ENCODE results near the gene HNRNPU. TPM values are rescaled to one million over a fixed set of nuclear protein-coding genes. Genes with fewer than 3 reads are reported as not detected.

Gene HNRNPU
- total RNA-seq (2014; rRNA removed; shearing (Covaris generic); ENCODE audit: low replicate concordance), result 224 and 343 TPM in 2 replicates

DNA sequence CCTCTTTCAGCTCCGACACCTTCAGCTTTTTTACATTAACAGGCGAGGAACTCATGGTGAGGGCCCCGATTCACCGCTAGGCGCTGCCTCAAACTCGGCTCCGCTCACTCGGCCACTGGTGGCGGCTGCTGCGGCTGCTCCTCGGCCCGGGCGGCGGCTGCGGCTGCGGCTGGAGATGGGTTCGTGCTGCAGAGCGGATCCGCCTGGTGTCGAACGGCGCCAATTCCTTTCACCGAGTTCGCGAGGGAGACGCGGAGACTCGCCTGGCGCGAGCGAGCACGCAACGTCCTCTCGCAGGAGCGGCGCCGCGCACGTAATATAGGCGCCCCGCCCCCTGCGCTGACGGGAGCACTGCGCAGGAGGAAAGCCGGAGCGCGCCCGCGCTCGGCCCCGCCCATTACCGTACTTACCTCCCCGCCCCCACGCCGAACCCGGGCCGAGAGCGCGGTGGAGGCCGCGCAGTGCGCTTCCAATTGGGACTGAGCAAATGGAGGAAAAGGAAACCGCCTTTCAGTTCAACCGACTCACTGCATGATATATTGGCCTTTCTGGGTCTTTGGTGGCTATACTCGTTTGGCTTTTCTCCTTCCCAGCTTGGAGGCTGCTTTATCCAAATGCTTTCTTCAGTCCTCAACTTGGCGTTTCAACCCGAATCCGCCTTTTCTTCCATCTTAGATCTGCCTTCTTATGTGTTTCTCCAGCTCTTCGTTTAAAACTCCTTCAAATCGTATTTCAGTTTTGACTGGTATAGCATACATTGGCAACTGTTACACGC is at the start of gene HNRNPU:
Gene HNRNPU (minus strand): TSS at position 291 of the 775 bp plus-strand sequence. CDS start 236 bp downstream, at position 55.
- Histone ChIP-seq H3K36me3 (ENCODE audit: insufficient read depth, low read length) (peaks cover 36% of the 10 kb centered on the region), H3K27me3 (ENCODE audit: low read length) (no peaks in the 10 kb centered on the region), H3K79me2 (ENCODE audit: low read length) (peaks cover 46% of the 10 kb centered on the region), H3K27ac (ENCODE audit: low read length) (peak within 1 kb of the TSS; percentile 89), H3K9me3 (ENCODE audit: low read length) (no peaks in the 10 kb centered on the region), H4K20me1 (ENCODE audit: insufficient read depth, low read depth, low read length) (peaks cover 34% of the 10 kb centered on the region), H3K4me2 (ENCODE audit: low read depth, low read length, poor library complexity, severe bottlenecking) (peak within 1 kb of the TSS; percentile 88), H3K4me3 (ENCODE audit: low read length) (peak within 1 kb of the TSS; percentile 97), H3K4me1 (ENCODE audit: low read length) (peaks cover 38% of the 10 kb centered on the region), H2AFZ (ENCODE audit: low read length) (peak within 1 kb of the TSS; percentile 53; the same call in 1 of the 2 replicates), H3K9me2 (replicated peaks; ENCODE audit: insufficient read depth, low read length) (no peaks in the 10 kb centered on the region), H3K9ac (ENCODE audit: low read length) (peak within 1 kb of the TSS; percentile 94)
- peak; percentile 98 for DNase-seq

DNA sequence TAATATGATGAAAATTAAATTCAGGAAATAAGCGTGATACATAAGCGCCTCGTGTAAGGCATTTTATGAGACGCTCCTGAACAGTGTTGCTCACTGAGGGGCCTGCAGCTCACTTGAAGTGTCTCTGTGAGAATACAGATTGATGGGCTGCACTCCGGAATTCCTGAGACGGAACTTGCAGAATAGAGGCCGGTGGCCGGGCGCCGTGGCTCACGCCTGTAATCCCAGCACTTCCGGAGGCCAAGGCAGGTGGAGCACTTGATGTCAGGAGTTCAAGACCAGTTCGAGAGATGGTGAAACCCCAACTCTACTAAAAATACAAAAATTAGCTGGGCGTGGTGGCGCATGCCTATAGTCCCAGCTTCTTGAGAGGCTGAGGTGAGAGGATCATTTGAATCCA is 49.5 kb upstream of the HNRNPU start:
- DNase-seq, result no peak
- Histone ChIP-seq H3K9me3 (ENCODE audit: low read length) (no peaks in the 10 kb centered on the region), H3K9ac (ENCODE audit: low read length) (no peak overlapping the region), H3K4me2 (ENCODE audit: low read depth, low read length, poor library complexity, severe bottlenecking) (no peak overlapping the region), H3K4me1 (ENCODE audit: low read length) (peaks cover 5% of the 10 kb centered on the region), H3K79me2 (ENCODE audit: low read length) (no peaks in the 10 kb centered on the region), H2AFZ (ENCODE audit: low read length) (no peak overlapping the region), H3K36me3 (ENCODE audit: insufficient read depth, low read length) (no peaks in the 10 kb centered on the region), H3K27me3 (ENCODE audit: low read length) (no peaks in the 10 kb centered on the region), H3K9me2 (replicated peaks; ENCODE audit: insufficient read depth, low read length) (no peaks in the 10 kb centered on the region), H3K27ac (ENCODE audit: low read length) (no peak overlapping the region), H4K20me1 (ENCODE audit: insufficient read depth, low read depth, low read length) (no peaks in the 10 kb centered on the region), H3K4me3 (ENCODE audit: low read length) (no peak overlapping the region)

DNA sequence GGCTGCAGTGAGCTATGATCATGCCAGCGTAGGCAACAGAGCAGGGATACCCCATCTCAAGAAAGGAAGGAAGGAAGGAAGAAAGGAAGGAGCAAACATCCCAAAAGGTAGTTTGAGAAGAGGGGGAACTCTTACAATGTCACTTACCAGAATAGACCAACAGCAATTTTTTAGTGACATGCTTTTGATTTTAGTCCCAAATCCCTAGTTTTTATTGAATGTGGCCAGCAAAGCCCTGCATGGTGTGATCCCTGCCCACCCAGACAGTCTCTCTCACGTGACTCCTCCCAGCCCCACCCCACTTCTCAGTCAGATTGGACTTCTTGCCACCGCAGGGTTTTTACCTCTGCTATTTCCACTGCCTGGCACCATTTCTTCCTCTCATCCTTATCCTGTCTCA is 39.8 kb upstream of the HNRNPU start:
- Histone ChIP-seq H3K9ac (ENCODE audit: low read length) (no peak overlapping the region), H3K27ac (ENCODE audit: low read length) (no peak overlapping the region), H3K4me2 (ENCODE audit: low read depth, low read length, poor library complexity, severe bottlenecking) (no peak overlapping the region), H3K9me2 (replicated peaks; ENCODE audit: insufficient read depth, low read length) (no peaks in the 10 kb centered on the region), H3K36me3 (ENCODE audit: insufficient read depth, low read length) (no peaks in the 10 kb centered on the region), H2AFZ (ENCODE audit: low read length) (no peak overlapping the region), H4K20me1 (ENCODE audit: insufficient read depth, low read depth, low read length) (no peaks in the 10 kb centered on the region), H3K27me3 (ENCODE audit: low read length) (no peaks in the 10 kb centered on the region), H3K79me2 (ENCODE audit: low read length) (no peaks in the 10 kb centered on the region), H3K4me1 (ENCODE audit: low read length) (no peaks in the 10 kb centered on the region), H3K9me3 (ENCODE audit: low read length) (no peaks in the 10 kb centered on the region), H3K4me3 (ENCODE audit: low read length) (no peak overlapping the region)
- DNase-seq, result no peak

DNA sequence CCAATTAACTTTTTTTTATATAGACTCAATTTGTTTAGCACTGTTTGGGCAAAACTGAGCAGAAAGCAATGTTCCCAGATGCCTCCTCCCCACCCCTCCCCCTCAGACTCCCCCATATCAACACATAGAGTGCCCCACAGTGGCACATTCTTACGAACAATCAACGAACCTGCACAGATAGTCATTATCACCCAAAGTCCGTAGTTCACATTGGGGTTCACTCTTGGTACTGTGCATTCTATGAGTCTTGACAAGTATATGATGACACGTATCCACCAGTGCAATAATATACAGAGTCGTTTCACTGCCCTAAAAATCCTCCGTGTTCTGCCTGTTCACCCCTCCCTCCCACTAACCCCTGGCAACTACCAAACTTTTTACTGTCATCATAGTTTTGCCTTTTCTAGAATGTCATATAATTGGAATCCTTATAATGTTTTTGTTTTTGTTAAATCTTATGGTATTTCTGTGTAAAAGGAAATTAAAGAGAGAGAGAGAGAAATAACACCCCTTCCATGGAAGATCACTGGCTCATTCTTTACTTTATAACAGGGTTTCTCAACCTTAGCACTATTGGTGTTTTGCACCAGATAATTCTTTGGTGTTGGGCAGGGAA is 37.2 kb upstream of the HNRNPU start:
- Histone ChIP-seq H3K4me1 (ENCODE audit: low read length) (no peaks in the 10 kb centered on the region), H3K36me3 (ENCODE audit: insufficient read depth, low read length) (no peaks in the 10 kb centered on the region), H3K4me3 (ENCODE audit: low read length) (no peak overlapping the region), H4K20me1 (ENCODE audit: insufficient read depth, low read depth, low read length) (no peaks in the 10 kb centered on the region), H3K9me2 (replicated peaks; ENCODE audit: insufficient read depth, low read length) (no peaks in the 10 kb centered on the region), H3K79me2 (ENCODE audit: low read length) (no peaks in the 10 kb centered on the region), H3K27ac (ENCODE audit: low read length) (no peak overlapping the region), H3K27me3 (ENCODE audit: low read length) (no peaks in the 10 kb centered on the region), H3K4me2 (ENCODE audit: low read depth, low read length, poor library complexity, severe bottlenecking) (no peak overlapping the region), H2AFZ (ENCODE audit: low read length) (no peak overlapping the region), H3K9me3 (ENCODE audit: low read length) (no peaks in the 10 kb centered on the region), H3K9ac (ENCODE audit: low read length) (no peak overlapping the region)
- no peak for DNase-seq

DNA sequence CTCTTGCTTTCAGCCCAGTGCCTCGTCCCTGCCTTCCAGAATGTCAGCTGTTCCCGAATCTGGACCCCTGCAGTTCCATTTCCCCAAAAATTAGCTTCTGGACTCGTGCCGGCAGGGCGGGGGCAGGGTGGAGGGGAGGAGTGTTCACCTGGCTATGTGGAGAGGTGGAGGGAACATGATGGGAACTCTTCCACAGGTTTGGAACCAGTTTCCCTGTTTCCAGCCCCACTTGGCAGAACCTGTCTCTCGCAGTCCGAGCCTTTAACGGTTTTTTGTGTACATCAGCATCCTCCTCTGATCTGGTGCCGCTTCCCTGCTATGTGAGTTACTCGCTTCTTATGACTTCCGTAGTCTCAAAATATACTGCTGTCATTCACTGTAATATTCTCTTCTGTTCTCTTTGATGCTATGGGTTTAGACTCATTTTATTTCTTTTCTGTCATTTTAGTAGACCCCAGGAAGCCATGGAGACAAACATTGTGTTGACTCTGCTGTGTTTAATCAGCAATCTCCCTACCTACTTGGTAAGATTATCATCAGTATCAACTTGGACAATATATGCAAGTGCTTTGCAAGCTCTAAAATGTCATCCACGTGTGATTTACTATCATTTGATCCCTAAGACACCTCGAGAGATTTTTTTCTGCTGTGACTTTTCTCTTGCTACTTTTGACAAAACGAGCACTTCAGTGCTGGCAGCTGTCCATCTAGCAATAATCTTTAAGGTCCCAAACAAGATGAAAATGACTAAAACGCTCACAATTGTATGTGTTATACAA is 33.3 kb upstream of the HNRNPU start:
- Histone ChIP-seq H3K4me1 (ENCODE audit: low read length) (no peaks in the 10 kb centered on the region), H3K27me3 (ENCODE audit: low read length) (no peaks in the 10 kb centered on the region), H3K9me2 (replicated peaks; ENCODE audit: insufficient read depth, low read length) (no peaks in the 10 kb centered on the region), H3K36me3 (ENCODE audit: insufficient read depth, low read length) (no peaks in the 10 kb centered on the region), H3K4me2 (ENCODE audit: low read depth, low read length, poor library complexity, severe bottlenecking) (no peak overlapping the region), H3K9me3 (ENCODE audit: low read length) (no peaks in the 10 kb centered on the region), H3K9ac (ENCODE audit: low read length) (no peak overlapping the region), H3K4me3 (ENCODE audit: low read length) (no peak overlapping the region), H3K79me2 (ENCODE audit: low read length) (no peaks in the 10 kb centered on the region), H3K27ac (ENCODE audit: low read length) (no peak overlapping the region), H4K20me1 (ENCODE audit: insufficient read depth, low read depth, low read length) (no peaks in the 10 kb centered on the region), H2AFZ (ENCODE audit: low read length) (no peak overlapping the region)
- no peak for DNase-seq

DNA sequence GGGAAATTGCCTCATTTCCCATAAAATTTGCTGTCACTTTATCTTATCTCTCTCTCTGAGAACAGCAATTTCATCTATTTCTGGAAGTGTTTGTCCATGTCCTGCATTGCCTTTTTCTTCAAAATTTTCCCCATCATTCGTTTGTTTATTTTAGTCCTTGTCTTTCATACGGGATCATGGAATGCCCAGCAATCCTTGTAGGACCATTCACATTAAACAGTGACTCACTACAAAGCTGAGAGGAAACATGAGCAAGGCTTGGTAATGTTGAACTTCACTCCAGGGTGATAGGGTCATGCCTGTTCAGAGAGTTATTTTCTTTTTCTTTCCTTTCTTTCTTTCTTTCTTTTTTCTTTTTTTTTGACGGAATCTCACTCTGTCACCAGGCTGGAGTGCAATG is 32.2 kb upstream of the HNRNPU start:
- no peaks in the 10 kb centered on the region for H3K27me3 ChIP-seq (ENCODE audit: low read length)
- H3K27ac ChIP-seq (ENCODE audit: low read length), result no peak overlapping the region
- no peaks in the 10 kb centered on the region for H3K4me1 ChIP-seq (ENCODE audit: low read length)
- no peaks in the 10 kb centered on the region for H3K9me2 ChIP-seq (replicated peaks; ENCODE audit: insufficient read depth, low read length)
- H3K9me3 ChIP-seq (ENCODE audit: low read length), result no peaks in the 10 kb centered on the region
- no peaks in the 10 kb centered on the region for H3K79me2 ChIP-seq (ENCODE audit: low read length)
- no peak overlapping the region for H3K4me2 ChIP-seq (ENCODE audit: low read depth, low read length, poor library complexity, severe bottlenecking)
- H2AFZ ChIP-seq (ENCODE audit: low read length), result no peak overlapping the region
- H3K9ac ChIP-seq (ENCODE audit: low read length), result no peak overlapping the region
- no peaks in the 10 kb centered on the region for H4K20me1 ChIP-seq (ENCODE audit: insufficient read depth, low read depth, low read length)
- no peaks in the 10 kb centered on the region for H3K36me3 ChIP-seq (ENCODE audit: insufficient read depth, low read length)
- DNase-seq, result no peak
- H3K4me3 ChIP-seq (ENCODE audit: low read length), result no peak overlapping the region

DNA sequence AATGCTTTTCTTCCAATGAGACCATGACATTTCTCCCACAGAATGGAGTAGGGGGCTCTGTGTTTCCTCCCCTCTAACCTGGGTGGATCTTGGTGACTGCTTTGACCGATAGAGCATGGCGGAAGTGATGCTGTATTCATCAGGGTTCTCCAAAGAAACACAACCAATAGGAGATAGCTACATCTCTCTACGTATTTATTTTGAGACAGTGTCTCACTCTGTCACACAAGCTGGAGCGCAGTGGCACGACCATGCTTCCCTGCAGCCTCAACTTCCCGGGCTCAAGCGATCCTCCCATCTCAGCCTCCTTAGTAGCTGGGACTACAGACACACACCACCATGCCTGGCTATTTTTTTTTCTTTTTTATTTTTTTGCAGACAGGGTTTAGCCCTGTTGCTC is 29.5 kb upstream of the HNRNPU start:
- no peak overlapping the region for H2AFZ ChIP-seq (ENCODE audit: low read length)
- H3K79me2 ChIP-seq (ENCODE audit: low read length), result no peaks in the 10 kb centered on the region
- no peak overlapping the region for H3K4me3 ChIP-seq (ENCODE audit: low read length)
- H4K20me1 ChIP-seq (ENCODE audit: insufficient read depth, low read depth, low read length), result no peaks in the 10 kb centered on the region
- no peaks in the 10 kb centered on the region for H3K4me1 ChIP-seq (ENCODE audit: low read length)
- H3K9me3 ChIP-seq (ENCODE audit: low read length), result no peaks in the 10 kb centered on the region
- no peak overlapping the region for H3K9ac ChIP-seq (ENCODE audit: low read length)
- H3K4me2 ChIP-seq (ENCODE audit: low read depth, low read length, poor library complexity, severe bottlenecking), result no peak overlapping the region
- no peaks in the 10 kb centered on the region for H3K36me3 ChIP-seq (ENCODE audit: insufficient read depth, low read length)
- no peak for DNase-seq
- H3K27ac ChIP-seq (ENCODE audit: low read length), result no peak overlapping the region
- H3K9me2 ChIP-seq (replicated peaks; ENCODE audit: insufficient read depth, low read length), result no peaks in the 10 kb centered on the region
- no peaks in the 10 kb centered on the region for H3K27me3 ChIP-seq (ENCODE audit: low read length)

DNA sequence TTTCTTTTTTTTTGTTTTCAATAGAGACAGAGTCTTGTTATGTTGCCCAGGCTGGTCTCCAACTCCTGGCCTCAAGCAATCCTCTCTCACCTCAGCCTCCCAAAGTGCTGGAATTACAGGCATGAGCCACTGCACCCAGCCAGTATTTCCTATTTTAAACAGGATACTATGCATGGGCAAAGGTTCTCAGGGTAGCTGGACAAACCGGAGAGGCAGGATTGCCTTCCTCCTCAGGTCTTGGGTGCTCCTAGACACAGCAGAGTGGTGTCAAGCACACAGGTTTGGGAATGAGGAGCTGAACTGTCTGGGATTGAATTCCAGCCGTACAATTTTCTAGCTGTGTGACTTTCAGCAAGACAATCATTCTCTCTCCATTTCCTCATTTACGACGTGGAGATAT is 22.9 kb upstream of the HNRNPU start:
- H3K9ac ChIP-seq (ENCODE audit: low read length), result no peak overlapping the region
- no peak for DNase-seq
- no peaks in the 10 kb centered on the region for H3K9me2 ChIP-seq (replicated peaks; ENCODE audit: insufficient read depth, low read length)
- no peaks in the 10 kb centered on the region for H3K79me2 ChIP-seq (ENCODE audit: low read length)
- no peak overlapping the region for H3K27ac ChIP-seq (ENCODE audit: low read length)
- H3K4me1 ChIP-seq (ENCODE audit: low read length), result no peaks in the 10 kb centered on the region
- H3K27me3 ChIP-seq (ENCODE audit: low read length), result no peaks in the 10 kb centered on the region
- H4K20me1 ChIP-seq (ENCODE audit: insufficient read depth, low read depth, low read length), result no peaks in the 10 kb centered on the region
- no peaks in the 10 kb centered on the region for H3K36me3 ChIP-seq (ENCODE audit: insufficient read depth, low read length)
- H3K9me3 ChIP-seq (ENCODE audit: low read length), result no peaks in the 10 kb centered on the region
- no peak overlapping the region for H3K4me2 ChIP-seq (ENCODE audit: low read depth, low read length, poor library complexity, severe bottlenecking)
- H3K4me3 ChIP-seq (ENCODE audit: low read length), result no peak overlapping the region
- no peak overlapping the region for H2AFZ ChIP-seq (ENCODE audit: low read length)
